CD4-positive, alpha-beta memory T cell (primary cell): ENCODE results near the gene TMC5. TPM values are rescaled to one million over a fixed set of nuclear protein-coding genes. Genes with fewer than 3 reads are reported as not detected.
"Not testable (repeated sequence)": the region's sequence is repeated elsewhere in the genome, so short reads cannot be mapped to it uniquely, and the experiment has no call there.

Experiments
- CTCF ChIA-PET: fragments of 350-600 bp; sonication (Branson Sonifier 250); formaldehyde crosslinking; loops from one replicate; lab custom pipeline; 2021; ENCODE audit warnings: inconsistent platforms; ENCODE audit not compliant: partially characterized antibody; lab: Charles Lee
- POLR2A ChIA-PET: fragments of 350-600 bp; sonication (Branson Sonifier 250); formaldehyde crosslinking; loops from one replicate; lab custom pipeline; 2021; ENCODE audit not compliant: partially characterized antibody; lab: Charles Lee
- DNase-seq, 5 donors: peaks; one replicate each; pipeline versions ENCODE4 v3.0.0 to v3.0.0-alpha.2; 2020 to 2022; ENCODE audit warnings: mixed read lengths in 1 of 5
- H3K27ac ChIP-seq: one replicate; pipeline ENCODE4 v1.7.0; 2013; ENCODE audit warnings: low read depth, low read length
- H3K27me3 ChIP-seq: 2 replicates; pipeline ENCODE4 v1.7.0; 2013; ENCODE audit warnings: mild to moderate bottlenecking, low read length, moderate library complexity; ENCODE audit not compliant: insufficient read depth
- H3K36me3 ChIP-seq: 2 replicates; pipeline ENCODE4 v1.7.0; 2013; ENCODE audit warnings: mild to moderate bottlenecking, low read length, moderate library complexity; ENCODE audit not compliant: insufficient read depth
- H3K4me1 ChIP-seq: 2 replicates; pipeline ENCODE4 v1.7.0; 2013; ENCODE audit warnings: mild to moderate bottlenecking, low read length, moderate library complexity; ENCODE audit not compliant: insufficient read depth
- H3K4me3 ChIP-seq, 2 donors: one replicate each; pipeline ENCODE4 v1.7.0; 2013; ENCODE audit warnings: low read length in 2 of 2, mild to moderate bottlenecking in 1 of 2
- H3K9me3 ChIP-seq, 2 donors: one replicate each; pipeline ENCODE4 v1.7.0; 2013; ENCODE audit warnings: low read length in 2 of 2, control low read depth in 1 of 2; ENCODE audit not compliant: control insufficient read depth in 1 of 2
- H3K27ac Mint-ChIP-seq, 7 donors: one replicate each; pipeline ENCODE4 v1.8.0; 2020 to 2021; ENCODE audit warnings: mixed read lengths in 7 of 7, mild to moderate bottlenecking in 6 of 7, inconsistent platforms in 3 of 7, moderate library complexity in 3 of 7
- H3K27me3 Mint-ChIP-seq, 2 donors: one replicate each; pipeline ENCODE4 v1.8.0; 2020 to 2021; ENCODE audit warnings: mixed read lengths in 2 of 2
- H3K36me3 Mint-ChIP-seq, 2 donors: one replicate each; pipeline ENCODE4 v1.8.0; 2020 to 2021; ENCODE audit warnings: mixed read lengths in 2 of 2, inconsistent platforms in 1 of 2, mild to moderate bottlenecking in 1 of 2
- H3K4me1 Mint-ChIP-seq, 4 donors: one replicate each; pipeline ENCODE4 v1.8.0; 2020 to 2021; ENCODE audit warnings: mixed read lengths in 4 of 4, mild to moderate bottlenecking in 1 of 4
- H3K4me3 Mint-ChIP-seq, 8 donors: one replicate each; pipeline ENCODE4 v1.8.0; 2020 to 2021; ENCODE audit warnings: mixed read lengths in 8 of 8, mild to moderate bottlenecking in 7 of 8, moderate library complexity in 6 of 8, inconsistent platforms in 3 of 8
- H3K9me3 Mint-ChIP-seq, 8 donors: one replicate each; pipeline ENCODE4 v1.8.0; 2020 to 2021; ENCODE audit warnings: mixed read lengths in 8 of 8, mild to moderate bottlenecking in 5 of 8, inconsistent platforms in 3 of 8, moderate library complexity in 1 of 8
- intact Hi-C: fragments of 100-400 bp; cut with micrococcal nuclease; formaldehyde crosslinking; loops from one replicate; pipeline ENCODE4 v1.15.1; 2023
- polyA plus RNA-seq, 2 donors: library from polyadenylated mRNA; unstranded; fragments of 300-500 nt; fragmentation: Illumina TruSeq; gene quantifications; one replicate each; pipeline ENCODE4 v1.2.3, GENCODE V29; 2021
- total RNA-seq, 2 experiments: library from RNA; stranded (reverse); gene quantifications; one replicate each; pipeline ENCODE4 v1.2.3, GENCODE V29; 2021

The TMC5 gene
- total and polyA plus RNA-seq, 4 experiments from 2014 or later = 0.57 TPM; not detected in 3

GRCh38 chr16:19527161-19527560 lies 109.5 kb downstream of the TMC5 start:
- no peak overlapping the region for H3K4me3 ChIP-seq
- H3K36me3 ChIP-seq = no peaks in the 10 kb centered on the region
- H3K4me1 Mint-ChIP-seq = peaks cover 15 to 32% (median 20%) of the 10 kb centered on the region in 4 donors
- ChIA-PET POLR2A (no interaction called here), CTCF (interaction anchor here (0.7 to 5.2 kb wide), 3 partner anchors 13 to 725 kb away, joined by 3 to 58 read pairs (median 7); partner anchors contain the start of genes ARL6IP1 and VPS35L)
- no peaks in the 10 kb centered on the region for H3K9me3 ChIP-seq
- intact Hi-C loops = loop anchor here (10.0 kb wide), 1 partner anchor 602 kb away; the partner anchor contains the start of gene SMG1
- H3K27me3 ChIP-seq = no peaks in the 10 kb centered on the region
- H3K27ac ChIP-seq = no peak overlapping the region
- no peak for DNase-seq
- peaks cover 32% of the 10 kb centered on the region for H3K4me1 ChIP-seq
- H3K9me3 Mint-ChIP-seq = no peaks in the 10 kb centered on the region
- H3K27ac Mint-ChIP-seq = no peak overlapping the region
- H3K36me3 Mint-ChIP-seq = peaks cover 10 to 22% of the 10 kb centered on the region in 2 donors
- no peak overlapping the region for H3K4me3 Mint-ChIP-seq
- H3K27me3 Mint-ChIP-seq = no peaks in the 10 kb centered on the region

DNA sequence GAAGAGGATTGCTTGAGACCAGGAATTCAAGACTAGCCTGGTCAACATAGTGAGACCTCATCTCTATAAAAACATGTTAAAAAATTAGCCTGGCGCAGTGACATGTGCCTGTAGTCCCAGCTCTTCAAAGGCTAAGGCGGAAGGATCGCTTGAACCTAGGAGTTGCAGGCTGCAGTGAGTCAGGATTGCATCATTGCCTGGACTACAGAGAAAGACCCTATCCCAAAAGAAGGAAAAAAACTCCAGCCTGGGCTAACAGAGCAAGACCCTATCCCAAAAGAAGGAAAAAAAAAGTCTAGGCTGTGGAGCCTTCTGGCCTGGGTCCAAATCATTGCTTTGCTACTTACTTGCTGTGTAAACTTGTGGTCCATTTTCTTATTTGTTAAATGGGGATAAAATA lies 111.0 kb downstream of the TMC5 start:
- H3K36me3 Mint-ChIP-seq = peaks cover 24 to 32% of the 10 kb centered on the region in 2 donors
- H3K27me3 Mint-ChIP-seq = no peaks in the 10 kb centered on the region
- ChIA-PET CTCF (interaction anchor here (2.6 kb wide), 1 partner anchor 26 kb away, joined by 14 read pairs; the partner anchor contains the start of gene VPS35L), POLR2A (interaction anchor here (1.4 kb wide), 1 partner anchor 26 kb away, joined by 3 read pairs; no protein-coding TSS in a partner anchor)
- peaks cover 18% of the 10 kb centered on the region for H3K4me1 ChIP-seq
- H3K4me3 ChIP-seq = no peak overlapping the region
- intact Hi-C loops = loop anchor here (10.0 kb wide), 1 partner anchor 604 kb away; the partner anchor contains the start of gene SMG1
- H3K36me3 ChIP-seq = no peaks in the 10 kb centered on the region
- no peak overlapping the region for H3K4me3 Mint-ChIP-seq
- peaks cover 10 to 19% (median 15%) of the 10 kb centered on the region in 4 donors for H3K4me1 Mint-ChIP-seq
- no peak overlapping the region for H3K27ac Mint-ChIP-seq
- no peaks in the 10 kb centered on the region for H3K9me3 ChIP-seq
- H3K27me3 ChIP-seq = no peaks in the 10 kb centered on the region
- no peaks in the 10 kb centered on the region for H3K9me3 Mint-ChIP-seq
- DNase-seq = no peak
- H3K27ac ChIP-seq = no peak overlapping the region

- H3K9me3 Mint-ChIP-seq = no peaks in the 10 kb centered on the region
- Histone ChIP-seq H3K9me3 (no peaks in the 10 kb centered on the region), H3K4me3 (no peak overlapping the region), H3K36me3 (no peaks in the 10 kb centered on the region), H3K4me1 (no peaks in the 10 kb centered on the region), H3K27me3 (no peaks in the 10 kb centered on the region), H3K27ac (no peak overlapping the region)
- H3K4me1 Mint-ChIP-seq = peaks cover 0 to 1% (median 0%) of the 10 kb centered on the region in 4 donors
- no peak overlapping the region for H3K27ac Mint-ChIP-seq
- H3K4me3 Mint-ChIP-seq = no peak overlapping the region
- no peaks in the 10 kb centered on the region for H3K27me3 Mint-ChIP-seq
- intact Hi-C loops = no loop called here
- ChIA-PET POLR2A (no interaction called here), CTCF (no interaction called here)
- DNase-seq = no peak
- H3K36me3 Mint-ChIP-seq = peaks cover 36 to 52% of the 10 kb centered on the region in 2 donors
Measured at GRCh38 chr16:19532601-19533000, 114.9 kb downstream of the TMC5 start.

- Histone ChIP-seq H3K36me3 (peaks cover 6% of the 10 kb centered on the region), H3K27ac (no peak overlapping the region), H3K4me1 (no peaks in the 10 kb centered on the region), H3K9me3 (no peaks in the 10 kb centered on the region), H3K27me3 (no peaks in the 10 kb centered on the region), H3K4me3 (no peak overlapping the region)
- peaks cover 0 to 5% (median under 1%) of the 10 kb centered on the region in 4 donors for H3K4me1 Mint-ChIP-seq
- no peak for DNase-seq
- intact Hi-C loops = no loop called here
- H3K27me3 Mint-ChIP-seq = no peaks in the 10 kb centered on the region
- H3K27ac Mint-ChIP-seq = no peak overlapping the region
- H3K4me3 Mint-ChIP-seq = no peak overlapping the region
- peaks cover 0 to 5% (median under 1%) of the 10 kb centered on the region in 8 donors for H3K9me3 Mint-ChIP-seq
- CTCF ChIA-PET = interaction anchor here (0.8 to 2.5 kb wide), 8 partner anchors 11 to 44 kb away, joined by 3 to 10 read pairs (median 4); partner anchors contain the start of gene VPS35L
- H3K36me3 Mint-ChIP-seq = peaks cover 52 to 62% of the 10 kb centered on the region in 2 donors
- POLR2A ChIA-PET = no interaction called here
Measured at GRCh38 chr16:19540241-19540970, 122.7 kb downstream of the TMC5 start.

DNA sequence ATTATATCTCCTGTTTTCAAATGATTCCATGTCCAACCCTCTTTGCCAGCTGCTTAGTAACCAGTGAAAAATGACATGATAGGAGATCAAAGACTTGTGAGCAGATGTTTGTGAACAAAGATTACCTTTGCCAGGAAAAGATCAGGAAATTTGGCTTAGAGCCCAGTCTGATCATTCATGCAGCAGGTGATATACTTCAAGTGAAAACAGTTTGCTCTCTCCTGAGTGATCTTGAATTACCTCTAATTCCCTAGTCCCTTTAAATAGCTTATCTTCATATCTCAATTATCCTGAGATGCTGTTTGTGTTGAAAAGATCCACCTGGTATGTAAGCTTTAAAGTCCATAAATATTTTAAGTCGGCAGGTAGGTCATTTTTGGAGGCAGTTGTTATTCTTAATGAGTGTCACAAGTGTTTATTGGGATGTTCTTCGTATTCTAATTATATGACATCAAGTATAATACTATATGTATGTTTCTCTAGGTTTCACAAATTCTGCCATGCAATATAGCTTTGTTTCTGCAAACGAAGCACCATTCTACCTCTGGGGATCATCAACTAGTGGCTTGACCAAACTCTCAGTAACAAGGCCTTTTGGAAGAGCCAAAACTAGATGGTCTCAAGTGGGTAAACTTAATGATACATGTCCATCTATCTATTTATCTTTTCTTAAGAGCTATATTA lies 124.6 kb downstream of the TMC5 start:
- Mint-ChIP-seq H3K4me3 (no peak overlapping the region), H3K27ac (no peak overlapping the region), H3K36me3 (peaks cover 44 to 46% of the 10 kb centered on the region in 2 donors), H3K9me3 (peaks cover 0 to 5% (median under 1%) of the 10 kb centered on the region in 8 donors), H3K4me1 (peaks cover 0 to 5% (median 0%) of the 10 kb centered on the region in 4 donors), H3K27me3 (no peaks in the 10 kb centered on the region)
- no peaks in the 10 kb centered on the region for H3K9me3 ChIP-seq
- intact Hi-C loops = no loop called here
- H3K4me3 ChIP-seq = no peak overlapping the region
- ChIA-PET CTCF (interaction anchor here (1.5 kb wide), 1 partner anchor 12 kb away, joined by 9 read pairs; the partner anchor contains the start of gene VPS35L), POLR2A (interaction anchor here (1.1 to 1.7 kb wide), 2 partner anchors 13 to 18 kb away, joined by 4 read pairs; partner anchors contain the start of genes CCP110 and VPS35L)
- H3K27ac ChIP-seq = no peak overlapping the region
- H3K4me1 ChIP-seq = no peaks in the 10 kb centered on the region
- no peaks in the 10 kb centered on the region for H3K27me3 ChIP-seq
- peaks cover 6% of the 10 kb centered on the region for H3K36me3 ChIP-seq
- no peak for DNase-seq

GRCh38 chr16:19543278-19543996 lies 125.8 kb downstream of the TMC5 start:
- H3K27ac Mint-ChIP-seq, H3K27ac ChIP-seq, H3K4me3 Mint-ChIP-seq, intact Hi-C loops, DNase-seq, H3K4me1 Mint-ChIP-seq, H3K36me3 ChIP-seq, H3K27me3 ChIP-seq, H3K4me3 ChIP-seq, POLR2A ChIA-PET, H3K9me3 Mint-ChIP-seq, H3K4me1 ChIP-seq, H3K9me3 ChIP-seq, H3K27me3 Mint-ChIP-seq: not testable (repeated sequence)
- peaks cover 44 to 52% of the 10 kb centered on the region in 2 donors for H3K36me3 Mint-ChIP-seq
- CTCF ChIA-PET = interaction anchor here (1.5 kb wide), 1 partner anchor 11 kb away, joined by 9 read pairs; the partner anchor contains the start of gene VPS35L
